Measurements from ENCODE around the gene COMMD4.

Gene COMMD4

GRCh38 chr15:75356006-75356405, 20.1 kb downstream of the COMMD4 start:
- DNase-seq (ENCODE audit: low read depth in 2 of 2): no peak

- no peak for DNase-seq (ENCODE audit: low read depth in 2 of 2)
Measured at GRCh38 chr15:75356517-75356916, 20.7 kb downstream of the COMMD4 start.

GRCh38 chr15:75357976-75358673, 22.3 kb downstream of the COMMD4 start:
- no peak for DNase-seq (ENCODE audit: low read depth in 2 of 2)

- no peak for DNase-seq (ENCODE audit: low read depth in 2 of 2)
Measured at GRCh38 chr15:75358771-75359536, 23.1 kb downstream of the COMMD4 start.

- no peak for DNase-seq (ENCODE audit: low read depth in 2 of 2)
Measured at GRCh38 chr15:75359537-75360250, 23.8 kb downstream of the COMMD4 start.

- no peak for DNase-seq (ENCODE audit: low read depth in 2 of 2)
Measured at GRCh38 chr15:75360391-75360790, 24.5 kb downstream of the COMMD4 start.

GRCh38 chr15:75360856-75361255, 25.0 kb downstream of the COMMD4 start:
- no peak for DNase-seq (ENCODE audit: low read depth in 2 of 2)

GRCh38 chr15:75361361-75361988, 25.6 kb downstream of the COMMD4 start:
- DNase-seq (ENCODE audit: low read depth in 2 of 2): no peak

GRCh38 chr15:75361989-75362641, 26.3 kb downstream of the COMMD4 start:
- DNase-seq (ENCODE audit: low read depth in 2 of 2): no peak

GRCh38 chr15:75362642-75363249, 26.9 kb downstream of the COMMD4 start:
- DNase-seq (ENCODE audit: low read depth in 2 of 2): no peak

- DNase-seq (ENCODE audit: low read depth in 2 of 2): no peak
Measured at GRCh38 chr15:75363786-75364185, 27.9 kb downstream of the COMMD4 start.

- no peak for DNase-seq (ENCODE audit: low read depth in 2 of 2)
Measured at GRCh38 chr15:75364881-75365280, 29.0 kb downstream of the COMMD4 start.

- no peak for DNase-seq (ENCODE audit: low read depth in 2 of 2)
Measured at GRCh38 chr15:75366163-75366562, 30.3 kb downstream of the COMMD4 start.

GRCh38 chr15:75367006-75367405, 31.1 kb downstream of the COMMD4 start:
- no peak for DNase-seq (ENCODE audit: low read depth in 2 of 2)

GRCh38 chr15:75367406-75367912, 31.6 kb downstream of the COMMD4 start:
- DNase-seq (ENCODE audit: low read depth in 2 of 2): no peak

GRCh38 chr15:75367913-75368688, 32.2 kb downstream of the COMMD4 start, which contains the start of gene MAN2C1:
MAN2C1 (minus strand) TSS chr15:75368607; CDS start chr15:75368583, 24 bp downstream.
- DNase-seq (ENCODE audit: low read depth in 2 of 2): peak; percentile 92 to 95

GRCh38 chr15:75368689-75369239, 32.9 kb downstream of the COMMD4 start:
- DNase-seq (ENCODE audit: low read depth in 2 of 2): no peak

GRCh38 chr15:75369897-75370581, 34.2 kb downstream of the COMMD4 start:
- no peak for DNase-seq (ENCODE audit: low read depth in 2 of 2)

GRCh38 chr15:75371486-75371885, 35.6 kb downstream of the COMMD4 start:
- no peak for DNase-seq (ENCODE audit: low read depth in 2 of 2)

Measured in stimulated activated CD4-positive, alpha-beta T cell treated with anti-CD3 and anti-CD28 coated beads, Interleukin-4, amount 100 ng/mL, for 48 hours (primary cell).